Left lung (tissue), 10 donors: ENCODE measurements around the gene CD55. TPM values are rescaled to one million over a fixed set of nuclear protein-coding genes. Genes with fewer than 3 reads are reported as not detected.
A peak's percentile ranks its signal among the peaks of the same experiment; 100 is the strongest.

Source experiments
- ATAC-seq: fragments of 200-7000 bp; cut with Tn5 transposase; one replicate; pipeline ENCODE4 v1.9.1; 2020; ENCODE audit warnings: moderate library complexity
- DNase-seq, 4 donors: peaks; one replicate each; pipeline ENCODE4 v3.0.0-alpha.2; 2013 to 2020
- H3K27ac ChIP-seq, 2 donors: fragments of 200-600 bp; sonication (generic) in 1 of 2; one replicate each; pipeline versions ENCODE4 v1.5.0 to v1.8.0; 2020 to 2021
- H3K27me3 ChIP-seq, 2 donors: fragments of 200-600 bp; sonication (generic) in 1 of 2; one replicate each; pipeline versions ENCODE4 v1.5.0 to v1.8.0; 2020 to 2021
- H3K36me3 ChIP-seq, 2 donors: fragments of 200-600 bp; sonication (generic) in 1 of 2; one replicate each; pipeline versions ENCODE4 v1.5.0 to v1.8.0; 2020 to 2021
- H3K4me1 ChIP-seq, 2 donors: fragments of 200-600 bp; one replicate each; pipeline ENCODE4 v1.8.0; 2021
- H3K4me3 ChIP-seq, 2 donors: fragments of 200-600 bp; sonication (generic) in 1 of 2; one replicate each; pipeline versions ENCODE4 v1.5.0 to v1.8.0; 2020 to 2021; ENCODE audit warnings: mild to moderate bottlenecking in 1 of 2
- H3K9me3 ChIP-seq, 2 donors: fragments of 200-600 bp; sonication (generic) in 1 of 2; one replicate each; pipeline versions ENCODE4 v1.5.0 to v1.8.0; 2020 to 2021
- intact Hi-C, 2 donors: fragments of 100-400 bp; cut with DNase I; formaldehyde crosslinking; loops; one replicate each; pipeline versions ENCODE4 v1.11.2 to v1.14.2; 2022
- polyA plus RNA-seq, 6 donors: library from polyadenylated mRNA; unstranded; fragments of 120-200 nt; gene quantifications; one replicate each; pipeline ENCODE4 v1.2.1, GENCODE V29; 2013; ENCODE audit not compliant: insufficient read length in 6 of 6
- total RNA-seq, 2 donors: library from RNA; stranded (reverse); fragmentation: NEBNext Ultra II Directional; extraction: Animal tissue kit (Norgen Biotek cat#: 25700); gene quantifications; one replicate each; pipeline ENCODE4 v1.2.1, GENCODE V29; 2021
- TF ChIP-seq, protein P1 (sequence below), 2 donors: fragments of 200-600 bp; sonication (generic) in 1 of 2; IDR thresholded peaks; one replicate each; pipeline versions ENCODE4 v1.5.0 to v1.8.0; 2021; ENCODE audit warnings: antibody characterized with exemption in 2 of 2
- donor health status: DM: no; HTN: yes; CAD: no.
- donor health status: DM: no; HTN: no; CAD: no.

CD55 gene
- total and polyA plus RNA-seq, 8 donors: 53.9 to 593 (median 72.2) TPM

DNA sequence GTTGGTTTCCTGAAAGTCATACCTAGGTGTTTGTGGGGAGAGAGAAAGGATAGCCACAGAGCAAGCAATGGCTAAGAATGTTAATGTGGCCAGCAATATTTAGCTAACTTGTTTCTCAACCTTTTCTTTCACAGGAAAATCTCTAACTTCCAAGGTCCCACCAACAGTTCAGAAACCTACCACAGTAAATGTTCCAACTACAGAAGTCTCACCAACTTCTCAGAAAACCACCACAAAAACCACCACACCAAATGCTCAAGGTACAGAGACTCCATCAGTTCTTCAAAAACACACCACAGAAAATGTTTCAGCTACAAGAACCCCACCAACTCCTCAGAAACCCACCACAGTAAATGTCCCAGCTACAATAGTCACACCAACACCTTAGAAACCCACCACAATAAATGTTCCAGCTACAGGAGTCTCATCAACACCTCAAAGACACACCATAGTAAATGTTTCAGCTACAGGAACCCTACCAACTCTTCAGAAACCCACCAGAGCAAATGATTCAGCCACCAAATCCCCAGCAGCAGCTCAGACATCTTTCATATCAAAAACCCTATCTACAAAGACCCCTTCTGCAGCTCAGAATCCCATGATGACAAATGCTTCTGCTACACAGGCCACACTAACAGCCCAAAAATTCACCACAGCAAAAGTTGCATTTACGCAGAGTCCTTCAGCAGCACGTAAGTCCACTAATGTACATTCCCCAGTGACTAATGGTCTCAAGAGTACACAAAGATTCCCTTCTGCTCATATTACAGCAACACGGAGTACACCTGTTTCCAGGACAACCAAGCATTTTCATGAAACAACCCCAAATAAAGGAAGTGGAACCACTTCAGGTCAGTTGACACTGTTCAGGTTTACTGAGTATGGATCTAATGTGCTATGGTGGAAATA, 15.3 kb downstream of the CD55 start:
- peaks cover 0 to 86% of the 10 kb centered on the region in 2 donors for H3K36me3 ChIP-seq
- no peak overlapping the region for H3K4me3 ChIP-seq
- ATAC-seq: peak; percentile 81
- no peaks in the 10 kb centered on the region for H3K27me3 ChIP-seq
- peaks cover 0 to 7% of the 10 kb centered on the region in 2 donors for H3K9me3 ChIP-seq
- peaks cover 0 to 66% of the 10 kb centered on the region in 2 donors for H3K4me1 ChIP-seq
- H3K27ac ChIP-seq: peak overlapping the region; percentile 63 to 86
- DNase-seq: peak in 2 of 4 donors; percentile 7 to 44
- intact Hi-C loops: no loop called here
- TF ChIP-seq, protein P1, sequence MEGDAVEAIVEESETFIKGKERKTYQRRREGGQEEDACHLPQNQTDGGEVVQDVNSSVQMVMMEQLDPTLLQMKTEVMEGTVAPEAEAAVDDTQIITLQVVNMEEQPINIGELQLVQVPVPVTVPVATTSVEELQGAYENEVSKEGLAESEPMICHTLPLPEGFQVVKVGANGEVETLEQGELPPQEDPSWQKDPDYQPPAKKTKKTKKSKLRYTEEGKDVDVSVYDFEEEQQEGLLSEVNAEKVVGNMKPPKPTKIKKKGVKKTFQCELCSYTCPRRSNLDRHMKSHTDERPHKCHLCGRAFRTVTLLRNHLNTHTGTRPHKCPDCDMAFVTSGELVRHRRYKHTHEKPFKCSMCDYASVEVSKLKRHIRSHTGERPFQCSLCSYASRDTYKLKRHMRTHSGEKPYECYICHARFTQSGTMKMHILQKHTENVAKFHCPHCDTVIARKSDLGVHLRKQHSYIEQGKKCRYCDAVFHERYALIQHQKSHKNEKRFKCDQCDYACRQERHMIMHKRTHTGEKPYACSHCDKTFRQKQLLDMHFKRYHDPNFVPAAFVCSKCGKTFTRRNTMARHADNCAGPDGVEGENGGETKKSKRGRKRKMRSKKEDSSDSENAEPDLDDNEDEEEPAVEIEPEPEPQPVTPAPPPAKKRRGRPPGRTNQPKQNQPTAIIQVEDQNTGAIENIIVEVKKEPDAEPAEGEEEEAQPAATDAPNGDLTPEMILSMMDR (IDR thresholded peaks at IDR 0.05): no peak

GRCh38 chr1:207342332-207342731, 20.9 kb downstream of the CD55 start:
- peak overlapping the region in 1 of 2 donors; percentile 14 for H3K27ac ChIP-seq
- peaks cover 0 to 77% of the 10 kb centered on the region in 2 donors for H3K36me3 ChIP-seq
- intact Hi-C loops: no loop called here
- H3K4me1 ChIP-seq: peaks cover 0 to 58% of the 10 kb centered on the region in 2 donors
- no peaks in the 10 kb centered on the region for H3K27me3 ChIP-seq
- DNase-seq: no peak
- no peaks in the 10 kb centered on the region for H3K9me3 ChIP-seq
- no peak for ATAC-seq
- TF ChIP-seq, protein P1 (IDR thresholded peaks at IDR 0.05): no peak
- no peak overlapping the region for H3K4me3 ChIP-seq

GRCh38 chr1:207343675-207344074, 22.2 kb downstream of the CD55 start:
- intact Hi-C loops: no loop called here
- DNase-seq (no peak), ATAC-seq (no peak)
- Histone ChIP-seq H3K9me3 (peaks cover 0 to 2% of the 10 kb centered on the region in 2 donors), H3K4me3 (no peak overlapping the region), H3K4me1 (peaks cover 0 to 47% of the 10 kb centered on the region in 2 donors), H3K27ac (no peak overlapping the region), H3K36me3 (peaks cover 0 to 77% of the 10 kb centered on the region in 2 donors), H3K27me3 (no peaks in the 10 kb centered on the region)
- TF ChIP-seq, protein P1 (IDR thresholded peaks at IDR 0.05): no peak

- no peaks in the 10 kb centered on the region for H3K27me3 ChIP-seq
- ATAC-seq (no peak), DNase-seq (no peak)
- no peak overlapping the region for H3K4me3 ChIP-seq
- no peak overlapping the region for H3K27ac ChIP-seq
- H3K9me3 ChIP-seq: peaks cover 0 to 2% of the 10 kb centered on the region in 2 donors
- TF ChIP-seq, protein P1 (IDR thresholded peaks at IDR 0.05): no peak
- H3K4me1 ChIP-seq: peaks cover 0 to 47% of the 10 kb centered on the region in 2 donors
- peaks cover 0 to 79% of the 10 kb centered on the region in 2 donors for H3K36me3 ChIP-seq
- intact Hi-C loops: no loop called here
Observed at GRCh38 chr1:207344221-207344620, 22.7 kb downstream of the CD55 start.
